Right lung (tissue), 5 donors: ENCODE data around the gene TOR1AIP2. TPM values are rescaled to one million over a fixed set of nuclear protein-coding genes. Genes with fewer than 3 reads are reported as not detected.

Experiments used
- DNase-seq, 2 donors: peaks; one replicate each; pipeline ENCODE4 v3.0.0-alpha.2; 2013
- polyA plus RNA-seq, 5 donors: library from polyadenylated mRNA; unstranded; fragments of 120-200 nt; gene quantifications; one replicate each; pipeline versions ENCODE4 v1.2.1 to v1.2.3, GENCODE V29; 2013; ENCODE audit warnings: inconsistent platforms in 1 of 5, low replicate concordance in 1 of 5; ENCODE audit not compliant: insufficient read length in 5 of 5, insufficient read depth in 1 of 5

Gene TOR1AIP2
- polyA plus RNA-seq, 5 donors: 28.5 to 39.7 (median 35.4) TPM

- no peak for DNase-seq
These were observed 50.9 kb downstream of the TOR1AIP2 start for GRCh38 chr1:179826626-179827280.

- DNase-seq: no peak
These were observed 51.7 kb downstream of the TOR1AIP2 start for GRCh38 chr1:179825798-179826460.

GRCh38 chr1:179825206-179825605 is 52.4 kb downstream of the TOR1AIP2 start:
- DNase-seq: no peak

GRCh38 chr1:179824265-179824664 is 53.3 kb downstream of the TOR1AIP2 start:
- DNase-seq: no peak

GRCh38 chr1:179823693-179824092 is 53.9 kb downstream of the TOR1AIP2 start:
- no peak for DNase-seq

- no peak for DNase-seq
These were observed 55.5 kb downstream of the TOR1AIP2 start for GRCh38 chr1:179822065-179822464.

GRCh38 chr1:179821524-179821923 is 56.1 kb downstream of the TOR1AIP2 start:
- no peak for DNase-seq

- DNase-seq: no peak
These were observed 57.2 kb downstream of the TOR1AIP2 start for GRCh38 chr1:179820226-179820970.

- no peak for DNase-seq
These were observed 58.8 kb downstream of the TOR1AIP2 start for GRCh38 chr1:179818743-179819173.

GRCh38 chr1:179818260-179818659 is 59.3 kb downstream of the TOR1AIP2 start:
- no peak for DNase-seq

GRCh38 chr1:179817789-179818188 is 59.8 kb downstream of the TOR1AIP2 start:
- DNase-seq: no peak

- no peak for DNase-seq
These were observed 60.5 kb downstream of the TOR1AIP2 start for GRCh38 chr1:179817056-179817455.

- peak; percentile 56 for DNase-seq
These were observed 61.2 kb downstream of the TOR1AIP2 start for GRCh38 chr1:179816196-179816960.

- no peak for DNase-seq
These were observed 62.0 kb downstream of the TOR1AIP2 start for GRCh38 chr1:179815641-179816040.

- no peak for DNase-seq
These were observed 63.1 kb downstream of the TOR1AIP2 start for GRCh38 chr1:179814546-179814838.

GRCh38 chr1:179813626-179814545 is 63.7 kb downstream of the TOR1AIP2 start:
- no peak for DNase-seq

- DNase-seq: peak in 1 of 2 donors; percentile 27
These were observed 64.9 kb downstream of the TOR1AIP2 start for GRCh38 chr1:179812501-179813292.

- no peak for DNase-seq
These were observed 67.3 kb downstream of the TOR1AIP2 start for GRCh38 chr1:179810367-179810715.

- peak; percentile 43 to 61 for DNase-seq
These were observed 67.9 kb downstream of the TOR1AIP2 start for GRCh38 chr1:179809506-179810366.
